ENCODE data around the gene AKT1S1.
"Not testable (repeated sequence)": the region's sequence is repeated elsewhere in the genome, so short reads cannot be mapped to it uniquely, and the experiment has no call there.

Gene AKT1S1

DNA sequence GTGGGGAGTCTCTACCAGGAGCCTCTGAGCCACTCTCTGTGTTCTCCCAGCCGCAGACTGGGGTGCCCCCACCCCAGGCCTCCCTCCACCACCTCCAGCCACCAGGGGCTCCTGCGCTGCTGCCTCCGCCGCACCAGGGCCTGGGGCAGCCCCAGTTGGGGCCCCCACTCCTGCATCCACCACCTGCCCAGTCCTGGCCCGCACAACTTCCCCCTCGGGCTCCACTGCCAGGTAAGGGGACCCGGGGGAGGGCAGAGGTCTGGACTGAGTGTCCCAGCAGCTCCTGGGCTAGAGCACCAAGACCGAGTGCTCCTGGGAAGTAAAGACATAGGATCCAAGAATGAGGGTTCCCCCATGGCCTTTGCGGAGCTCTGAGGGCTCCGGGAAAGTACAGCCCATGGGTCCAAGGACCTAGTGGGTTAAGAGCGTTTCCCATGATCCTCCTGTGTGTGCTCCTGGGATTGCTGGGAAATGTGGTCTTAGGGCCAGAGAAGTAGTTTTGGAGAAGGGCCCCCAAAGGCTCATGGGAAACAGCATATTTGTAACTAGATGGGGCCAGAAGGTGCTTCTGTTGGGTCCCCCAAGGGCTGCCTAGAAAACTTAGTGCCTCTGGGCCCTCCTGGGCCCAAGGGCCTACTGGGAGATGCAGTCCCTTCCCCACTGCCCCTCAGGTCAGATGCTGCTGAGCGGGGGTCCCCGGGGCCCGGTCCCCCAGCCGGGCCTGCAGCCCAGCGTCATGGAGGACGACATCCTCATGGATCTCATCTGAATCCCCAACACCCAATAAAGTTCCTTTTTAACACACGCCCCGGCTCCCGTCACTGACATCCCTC, 40.8 kb downstream of the AKT1S1 start:
- no peak for DNase-seq (ENCODE audit: low read depth)

DNA sequence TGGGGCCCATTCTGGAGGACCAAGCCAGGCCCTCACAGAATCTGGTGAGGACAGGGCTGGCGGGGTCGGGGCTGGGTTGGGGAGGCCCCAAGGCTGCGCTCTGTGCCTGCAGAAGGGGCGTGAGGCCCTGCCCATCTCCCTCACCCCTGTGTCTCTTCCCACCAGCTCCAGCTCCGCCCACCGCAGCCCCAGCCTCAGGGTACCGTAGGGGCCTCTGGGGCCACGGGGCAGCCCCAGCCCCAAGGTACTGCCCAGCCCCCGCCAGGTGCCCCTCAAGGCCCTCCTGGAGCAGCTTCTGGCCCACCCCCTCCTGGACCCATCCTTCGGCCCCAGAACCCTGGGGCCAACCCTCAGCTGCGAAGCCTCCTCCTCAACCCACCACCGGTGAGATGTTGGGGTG, 41.6 kb downstream of the AKT1S1 start:
- no peak for DNase-seq (ENCODE audit: low read depth)

DNA sequence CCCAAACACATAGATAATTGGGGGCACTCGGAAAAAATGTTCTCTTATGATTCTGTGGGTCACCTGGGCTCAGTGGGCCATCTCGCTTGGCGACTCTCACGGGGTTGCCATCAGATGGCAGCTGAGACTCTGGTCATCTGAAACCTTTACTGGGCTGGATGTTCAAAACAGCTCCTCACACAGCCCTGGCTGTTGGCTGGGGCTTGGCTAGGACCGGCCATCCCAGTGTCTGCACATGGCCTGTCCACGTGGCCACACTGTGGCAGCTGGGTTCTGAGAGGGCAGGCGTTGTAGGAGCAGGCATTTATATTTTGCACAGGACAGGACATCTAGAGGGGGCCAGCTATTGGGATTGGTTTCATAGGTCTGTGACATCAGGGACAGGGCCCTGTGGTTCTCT, 43.6 kb downstream of the AKT1S1 start:
- DNase-seq (ENCODE audit: low read depth), result no peak

- DNase-seq (ENCODE audit: low read depth), result no peak
These were observed 44.6 kb downstream of the AKT1S1 start for GRCh38 chr19:49832556-49832955.

DNA sequence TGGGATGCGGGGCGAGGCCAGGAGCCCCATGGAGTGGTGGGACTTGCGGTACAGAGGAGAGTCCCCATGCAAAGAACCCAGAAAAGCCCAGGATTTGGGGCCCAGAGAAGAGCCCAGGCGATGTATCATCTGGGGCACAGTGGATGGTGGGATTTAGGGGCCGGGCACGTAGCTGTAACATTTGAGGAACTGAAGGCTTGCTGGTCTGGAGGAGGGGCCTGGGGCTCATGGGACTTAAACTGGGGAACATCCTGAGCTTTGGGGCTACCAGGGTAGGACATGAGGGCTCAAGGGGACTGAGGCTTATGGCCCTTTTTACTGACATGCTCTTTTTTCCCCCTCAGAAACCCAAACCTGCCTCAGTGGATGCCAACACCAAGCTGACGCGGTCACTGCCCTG, 45.6 kb downstream of the AKT1S1 start:
- DNase-seq (ENCODE audit: low read depth), result no peak

DNA sequence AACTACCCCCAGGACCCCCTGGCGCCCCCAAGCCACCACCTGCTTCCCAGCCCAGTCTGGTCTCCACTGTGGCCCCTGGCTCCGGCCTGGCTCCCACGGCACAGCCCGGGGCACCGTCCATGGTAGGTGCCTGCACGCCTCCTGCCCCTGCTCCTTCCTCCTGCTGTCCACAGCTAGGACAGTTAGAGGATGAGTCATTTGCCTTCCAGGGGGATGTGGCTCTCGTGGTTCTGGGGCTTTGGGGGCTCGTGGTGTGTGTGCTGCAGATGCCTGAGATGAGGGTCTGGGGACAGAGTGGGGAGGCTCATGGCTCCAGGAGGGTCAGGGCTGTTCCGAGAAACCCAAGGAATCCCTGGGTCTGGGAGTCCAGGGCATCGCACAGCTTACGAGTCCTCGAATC, 46.4 kb downstream of the AKT1S1 start:
- DNase-seq (ENCODE audit: low read depth), result no peak

DNA sequence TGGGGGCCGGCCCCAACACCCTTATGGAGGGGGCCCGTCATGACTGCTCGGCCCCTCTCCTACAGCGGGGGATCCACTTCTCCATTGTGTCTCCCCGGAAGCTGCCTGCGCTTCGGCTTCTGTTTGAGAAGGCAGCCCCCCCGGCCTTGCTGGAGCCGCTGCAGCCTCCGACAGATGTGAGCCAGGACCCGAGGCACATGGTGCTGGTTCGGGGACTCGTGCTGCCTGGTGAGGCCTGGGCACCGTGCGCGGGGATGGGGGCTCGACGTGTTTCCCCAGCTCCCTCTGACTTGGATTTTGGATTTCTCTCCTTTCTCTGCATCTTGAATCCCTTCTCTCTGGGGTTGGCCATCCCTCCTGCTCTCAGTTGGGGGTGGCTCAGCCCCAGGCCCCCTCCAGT, 47.4 kb downstream of the AKT1S1 start:
- no peak for DNase-seq (ENCODE audit: low read depth)

DNA sequence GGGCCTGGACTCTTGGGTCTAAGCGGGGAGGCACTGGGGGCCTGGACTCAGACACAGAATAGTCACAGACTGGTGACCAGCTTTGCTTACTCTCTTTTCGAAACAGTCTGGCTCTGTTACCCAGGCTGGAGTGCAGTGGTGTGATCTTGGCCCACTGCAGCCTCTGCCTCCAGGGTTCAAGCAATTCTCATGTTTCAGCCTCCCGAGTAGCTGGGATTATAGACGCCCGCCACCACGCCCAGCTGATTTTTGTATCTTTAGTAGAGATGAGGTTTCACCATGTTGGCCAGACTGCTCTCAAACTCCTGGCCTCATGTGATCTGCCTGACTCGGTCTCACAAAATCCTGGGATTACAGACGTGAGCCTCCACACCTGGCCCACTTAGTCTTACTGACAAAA, 48.0 kb downstream of the AKT1S1 start:
- DNase-seq (ENCODE audit: low read depth), result no peak

- DNase-seq (ENCODE audit: low read depth), result no peak
These were observed 50.1 kb downstream of the AKT1S1 start for GRCh38 chr19:49827034-49827433.

DNA sequence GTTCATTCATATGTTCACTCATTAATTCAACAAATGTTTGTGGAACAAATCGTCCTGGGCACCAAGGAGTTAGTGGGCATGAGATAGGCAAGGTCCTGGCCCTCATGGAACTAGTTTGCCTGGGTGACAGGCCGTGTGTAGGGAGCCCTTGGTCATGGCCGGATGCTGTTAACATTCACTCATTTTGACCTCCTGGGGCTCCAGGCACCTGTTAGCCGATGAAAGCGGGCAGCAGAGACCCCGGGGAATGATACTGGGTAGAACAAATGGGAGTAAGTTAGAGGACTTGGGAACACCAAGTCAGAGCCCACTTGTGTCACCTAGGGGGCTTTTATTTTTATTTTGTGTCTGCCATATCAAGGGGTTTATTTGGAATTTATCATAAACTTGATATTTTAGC, 52.5 kb downstream of the AKT1S1 start:
- no peak for DNase-seq (ENCODE audit: low read depth)

DNA sequence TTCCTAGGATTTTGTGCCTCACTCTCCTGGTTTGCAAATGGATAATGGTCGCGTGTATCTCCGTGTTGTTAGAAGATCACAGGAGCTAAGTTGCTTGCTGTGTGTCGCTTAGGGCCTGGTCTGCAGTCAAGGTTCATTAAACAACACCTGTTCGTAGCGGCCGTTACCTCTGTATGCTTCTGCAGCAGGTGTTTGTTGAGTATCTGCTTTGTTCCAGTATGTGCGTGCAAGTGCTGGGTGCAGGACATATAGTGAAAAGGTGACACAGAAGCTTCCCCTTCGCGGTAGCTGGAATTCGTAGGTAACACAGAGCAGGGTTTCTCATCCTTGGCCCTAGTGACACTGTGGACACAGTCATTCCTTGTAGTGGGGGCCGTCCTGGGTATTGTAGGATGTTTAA, 53.7 kb downstream of the AKT1S1 start:
- no peak for DNase-seq (ENCODE audit: low read depth)

GRCh38 chr19:49820125-49820524, 57.0 kb downstream of the AKT1S1 start:
- no peak for DNase-seq (ENCODE audit: low read depth)

GRCh38 chr19:49819452-49820115, 57.6 kb downstream of the AKT1S1 start:
- DNase-seq (ENCODE audit: low read depth), result not testable (repeated sequence)

All from activated gamma-delta T cell treated with anti-CD3 and anti-CD28 coated beads, Interleukin-2, amount 50 U/mL, for 16 hours (primary cell).